Measurements from ENCODE around the gene RAVER1. TPM values are rescaled to one million over a fixed set of nuclear protein-coding genes. Genes with fewer than 3 reads are reported as not detected.

The RAVER1 gene
- total and polyA plus RNA-seq, 10 of the 15 experiments (the other 5 are each of a cell fraction or from before 2014, with no cell fraction given), result 0.03 to 87.0 (median 12.1) TPM

DNA sequence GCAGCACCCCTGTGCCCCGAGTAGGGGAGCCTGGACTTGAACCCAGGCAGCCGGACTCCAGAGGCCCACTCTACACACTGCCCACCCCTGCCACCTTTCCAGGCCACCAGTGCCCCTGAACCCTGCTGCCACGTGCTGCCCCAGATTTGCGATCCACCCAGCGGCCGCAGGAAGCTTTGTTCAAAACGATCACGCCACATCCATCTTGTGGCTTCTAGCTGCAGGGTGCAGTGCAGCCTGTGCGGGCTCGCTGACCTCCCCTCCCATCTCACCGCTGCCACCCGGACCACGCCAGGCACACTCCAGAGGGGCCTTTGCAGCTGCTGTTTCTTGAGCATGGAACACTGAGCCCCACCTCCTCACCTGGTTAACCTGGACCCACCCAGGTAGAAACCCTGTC, 3.8 kb downstream of the RAVER1 start:
- no TSS peak for BruUV-seq (replicated peaks)
- Histone ChIP-seq H4K20me1 (ENCODE audit: control insufficient read depth, insufficient read depth) (no peaks in the 10 kb centered on the region), H3K4me1 (ENCODE audit: control insufficient read depth, insufficient read depth, low read length) (peaks cover 14% of the 10 kb centered on the region), H3K4me3 (no peak overlapping the region), H3K27me3 (replicated peaks in 1 of 2; ENCODE audit: control insufficient read depth in 2 of 2, insufficient read depth in 2 of 2, low read length in 1 of 2) (no peaks in the 10 kb centered on the region), H3K36me3 (ENCODE audit: control insufficient read depth in 2 of 2, insufficient read depth in 2 of 2, low read length in 1 of 2) (peaks cover 22 to 35% of the 10 kb centered on the region in 2 experiments), H3K9ac (ENCODE audit: control insufficient read depth, insufficient read depth, low read length) (no peak overlapping the region), H3K4me2 (ENCODE audit: control insufficient read depth, insufficient read depth) (no peak overlapping the region), H2AFZ (ENCODE audit: control insufficient read depth, low read depth, low read length) (no peak overlapping the region), H3K27ac (ENCODE audit: control insufficient read depth, insufficient read depth) (no peak overlapping the region), H3K9me3 (replicated peaks; ENCODE audit: control insufficient read depth, insufficient read depth, low read length) (no peaks in the 10 kb centered on the region), H3K79me2 (ENCODE audit: control insufficient read depth, insufficient read depth, low read length) (peaks cover 34% of the 10 kb centered on the region)
- ATAC-seq (no peak), DNase-seq (ENCODE audit: low read depth, low spot score) (no peak), FAIRE-seq (no peak)
- intact Hi-C loops (cut with micrococcal nuclease; ENCODE audit: unreplicated experiment), result no loop called here
- 96% methylated on average over 13 of the region's 13 CpGs for WGBS (ENCODE audit: insufficient coverage, insufficient replicate concordance, low lambda C conversion rate, missing lambda C conversion rate)
- SMC1A ChIA-PET (ENCODE audit: uncharacterized antibody, unreplicated experiment), result no interaction called here
- TF ChIP-seq ZNF384 (IDR thresholded peaks at IDR 0.05; ENCODE audit: borderline replicate concordance, low read depth, low read length) (no peak), EZH2 (IDR thresholded peaks at IDR 0.05; ENCODE audit: borderline replicate concordance, control insufficient read depth, low read depth, low read length) (no peak), CHD4 (IDR thresholded peaks at IDR 0.05) (no peak), JUNB (IDR thresholded peaks at IDR 0.05) (no peak), MYB (IDR thresholded peaks at IDR 0.05; ENCODE audit: borderline replicate concordance, low read depth, low read length) (no peak), GATAD2B (conservative IDR thresholded peaks at IDR 0.05; ENCODE audit: low read depth) (no peak), SPI1 (IDR thresholded peaks at IDR 0.05; ENCODE audit: borderline replicate concordance, insufficient read depth, low read depth, low read length) (no peak), RB1 (IDR thresholded peaks at IDR 0.05; ENCODE audit: borderline replicate concordance) (no peak), MTA3 (IDR thresholded peaks at IDR 0.05; ENCODE audit: borderline replicate concordance, low read length) (no peak), KLF5 (IDR thresholded peaks at IDR 0.05; ENCODE audit: partially characterized antibody) (no peak), ASH2L (IDR thresholded peaks at IDR 0.05; ENCODE audit: borderline replicate concordance, low read depth) (no peak), ZNF274 (IDR thresholded peaks at IDR 0.05; ENCODE audit: insufficient read depth, insufficient read length) (no peak)
- TF ChIP-seq, protein P1, sequence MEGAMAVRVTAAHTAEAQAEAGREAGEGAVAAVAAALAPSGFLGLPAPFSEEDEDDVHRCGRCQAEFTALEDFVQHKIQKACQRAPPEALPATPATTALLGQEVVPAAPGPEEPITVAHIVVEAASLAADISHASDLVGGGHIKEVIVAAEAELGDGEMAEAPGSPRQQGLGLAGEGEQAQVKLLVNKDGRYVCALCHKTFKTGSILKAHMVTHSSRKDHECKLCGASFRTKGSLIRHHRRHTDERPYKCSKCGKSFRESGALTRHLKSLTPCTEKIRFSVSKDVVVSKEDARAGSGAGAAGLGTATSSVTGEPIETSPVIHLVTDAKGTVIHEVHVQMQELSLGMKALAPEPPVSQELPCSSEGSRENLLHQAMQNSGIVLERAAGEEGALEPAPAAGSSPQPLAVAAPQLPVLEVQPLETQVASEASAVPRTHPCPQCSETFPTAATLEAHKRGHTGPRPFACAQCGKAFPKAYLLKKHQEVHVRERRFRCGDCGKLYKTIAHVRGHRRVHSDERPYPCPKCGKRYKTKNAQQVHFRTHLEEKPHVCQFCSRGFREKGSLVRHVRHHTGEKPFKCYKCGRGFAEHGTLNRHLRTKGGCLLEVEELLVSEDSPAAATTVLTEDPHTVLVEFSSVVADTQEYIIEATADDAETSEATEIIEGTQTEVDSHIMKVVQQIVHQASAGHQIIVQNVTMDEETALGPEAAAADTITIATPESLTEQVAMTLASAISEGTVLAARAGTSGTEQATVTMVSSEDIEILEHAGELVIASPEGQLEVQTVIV (IDR thresholded peaks at IDR 0.05; ENCODE audit: borderline replicate concordance, partially characterized antibody), result no peak
- TF ChIP-seq, protein P2, sequence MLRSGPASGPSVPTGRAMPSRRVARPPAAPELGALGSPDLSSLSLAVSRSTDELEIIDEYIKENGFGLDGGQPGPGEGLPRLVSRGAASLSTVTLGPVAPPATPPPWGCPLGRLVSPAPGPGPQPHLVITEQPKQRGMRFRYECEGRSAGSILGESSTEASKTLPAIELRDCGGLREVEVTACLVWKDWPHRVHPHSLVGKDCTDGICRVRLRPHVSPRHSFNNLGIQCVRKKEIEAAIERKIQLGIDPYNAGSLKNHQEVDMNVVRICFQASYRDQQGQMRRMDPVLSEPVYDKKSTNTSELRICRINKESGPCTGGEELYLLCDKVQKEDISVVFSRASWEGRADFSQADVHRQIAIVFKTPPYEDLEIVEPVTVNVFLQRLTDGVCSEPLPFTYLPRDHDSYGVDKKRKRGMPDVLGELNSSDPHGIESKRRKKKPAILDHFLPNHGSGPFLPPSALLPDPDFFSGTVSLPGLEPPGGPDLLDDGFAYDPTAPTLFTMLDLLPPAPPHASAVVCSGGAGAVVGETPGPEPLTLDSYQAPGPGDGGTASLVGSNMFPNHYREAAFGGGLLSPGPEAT (IDR thresholded peaks at IDR 0.05; ENCODE audit: low read depth), result no peak
- TF ChIP-seq, protein P3, sequence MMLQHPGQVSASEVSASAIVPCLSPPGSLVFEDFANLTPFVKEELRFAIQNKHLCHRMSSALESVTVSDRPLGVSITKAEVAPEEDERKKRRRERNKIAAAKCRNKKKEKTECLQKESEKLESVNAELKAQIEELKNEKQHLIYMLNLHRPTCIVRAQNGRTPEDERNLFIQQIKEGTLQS (IDR thresholded peaks at IDR 0.05; ENCODE audit: borderline replicate concordance, extremely low read depth, low read depth, low read length), result no peak
- POLR2A ChIA-PET, result interaction anchor here (0.8 kb wide), 1 partner anchor 58 kb away, joined by 3 read pairs; no protein-coding TSS in a partner anchor
- CTCF ChIA-PET, result no interaction called here
- RAD21 ChIA-PET (ENCODE audit: unreplicated experiment), result interaction anchor here (1.3 to 1.4 kb wide), 2 partner anchors 59 to 60 kb away, joined by 4 to 7 read pairs; no protein-coding TSS in a partner anchor
- in situ Hi-C loops (cut with MboI), result no loop called here

Measured in GM12878 (cell line).